SJCRH30 (cell line): ENCODE measurements around the gene DCDC1. TPM values are rescaled to one million over a fixed set of nuclear protein-coding genes. Genes with fewer than 3 reads are reported as not detected.
A peak's percentile ranks its signal among the peaks of the same experiment; 100 is the strongest.
"Not testable (repeated sequence)": the region's sequence is repeated elsewhere in the genome, so short reads cannot be mapped to it uniquely, and the experiment has no call there.

Source experiments
- DNase-seq, 2 experiments: peaks; one replicate each; pipeline ENCODE4 v3.0.0-alpha.2; 2015 to 2020
- H3K27ac ChIP-seq: fragments of 250-450 bp; sonication (Bioruptor Pico); 2 replicates; pipeline ENCODE4 v1.5.1; 2020; ENCODE audit warnings: mild to moderate bottlenecking, moderate library complexity
- H3K27me3 ChIP-seq: fragments of 250-450 bp; sonication (Bioruptor Pico); 2 replicates; pipeline ENCODE4 v1.5.1; 2020; ENCODE audit warnings: mild to moderate bottlenecking, moderate library complexity
- H3K36me3 ChIP-seq: fragments of 250-450 bp; sonication (Bioruptor Pico); 2 replicates; pipeline ENCODE4 v1.5.1; 2020; ENCODE audit warnings: mild to moderate bottlenecking, moderate library complexity
- H3K4me1 ChIP-seq: fragments of 250-450 bp; sonication (Bioruptor Pico); 2 replicates; pipeline ENCODE4 v1.5.1; 2020; ENCODE audit warnings: mild to moderate bottlenecking, moderate library complexity
- H3K4me3 ChIP-seq: fragments of 250-450 bp; sonication (Bioruptor Pico); 2 replicates; pipeline ENCODE4 v1.5.1; 2020; ENCODE audit warnings: mild to moderate bottlenecking, moderate library complexity
- H3K9me3 ChIP-seq: fragments of 250-450 bp; sonication (Bioruptor Pico); replicated peaks from 2 replicates; pipeline ENCODE4 v1.5.1; 2020; ENCODE audit warnings: mild to moderate bottlenecking, moderate library complexity
- total RNA-seq: library from RNA; depleted of rRNA; stranded (reverse); fragments of >200 nt; shearing (Covaris generic); gene quantifications from 2 replicates; pipeline ENCODE4 v1.2.3, GENCODE V29; 2014

DCDC1 gene
- total RNA-seq, 1 experiment from 2014 or later, result 0.12 TPM

DNA sequence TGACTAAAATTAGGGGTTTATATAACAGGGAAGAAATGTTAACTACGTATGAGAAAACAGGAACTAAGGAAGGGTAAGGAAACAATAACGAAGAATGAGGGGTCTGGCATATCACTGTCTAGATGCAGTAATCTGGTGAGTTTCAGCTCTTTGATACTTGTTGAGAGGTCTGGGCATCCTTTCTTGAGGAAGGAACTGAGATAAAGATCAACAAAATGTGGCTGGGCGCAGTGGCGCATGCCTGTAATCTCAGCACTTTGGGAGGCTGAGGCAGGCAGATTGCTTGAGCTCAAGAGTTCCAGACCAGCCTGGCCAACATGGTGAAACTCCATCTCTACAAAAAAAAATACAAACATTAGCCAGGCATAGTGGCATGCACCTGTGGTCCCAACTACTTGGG is 2.7 kb downstream of the DCDC1 start:
- H3K9me3 ChIP-seq, result no peaks in the 10 kb centered on the region
- no peaks in the 10 kb centered on the region for H3K36me3 ChIP-seq
- no peaks in the 10 kb centered on the region for H3K4me1 ChIP-seq
- DNase-seq, result no peak
- no peak overlapping the region for H3K4me3 ChIP-seq
- H3K27ac ChIP-seq, result no peak overlapping the region
- H3K27me3 ChIP-seq, result no peaks in the 10 kb centered on the region

DNA sequence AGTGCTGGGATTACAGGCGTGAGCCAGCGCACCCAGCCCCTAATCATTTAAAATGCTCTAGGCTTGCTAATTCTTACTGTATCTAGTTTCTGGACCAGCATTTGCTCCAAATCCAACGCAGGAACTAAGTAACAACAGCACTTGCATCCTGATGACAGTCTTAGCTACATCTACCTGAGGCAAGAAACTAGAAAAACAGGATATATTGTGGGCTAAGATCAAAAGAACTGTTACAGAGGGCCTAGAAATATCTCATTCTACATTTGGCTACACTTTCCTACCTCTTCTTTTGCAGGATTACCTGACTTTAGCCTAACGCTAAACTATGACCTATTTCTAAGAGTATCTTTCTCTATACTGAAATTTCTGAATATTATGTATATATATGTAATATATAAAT is 7.8 kb downstream of the DCDC1 start:
- Histone ChIP-seq H3K27ac (no peak overlapping the region), H3K4me1 (no peaks in the 10 kb centered on the region), H3K36me3 (no peaks in the 10 kb centered on the region), H3K4me3 (no peak overlapping the region), H3K9me3 (no peaks in the 10 kb centered on the region), H3K27me3 (no peaks in the 10 kb centered on the region)
- DNase-seq, result no peak

DNA sequence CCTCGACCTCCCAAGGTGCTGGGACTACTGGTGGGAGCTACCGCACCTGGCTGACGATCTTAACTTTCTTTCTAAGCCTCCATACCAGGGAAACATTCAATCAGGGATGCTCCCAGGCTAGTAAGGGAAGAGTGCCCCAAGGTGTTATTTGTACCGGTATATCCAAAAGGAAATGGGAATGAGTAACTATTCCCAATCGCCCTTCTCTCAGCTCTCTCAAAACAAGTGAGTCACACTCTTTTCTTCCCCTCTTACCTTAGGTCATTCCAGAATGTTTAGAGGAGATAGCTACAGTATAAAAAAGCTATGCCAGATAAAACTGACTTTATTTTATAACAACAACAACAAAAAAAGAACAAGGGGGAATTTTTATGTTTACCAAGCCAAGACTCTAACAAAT is 13.7 kb downstream of the DCDC1 start:
- no peaks in the 10 kb centered on the region for H3K4me1 ChIP-seq
- H3K4me3 ChIP-seq, result no peak overlapping the region
- no peak overlapping the region for H3K27ac ChIP-seq
- DNase-seq, result no peak
- H3K27me3 ChIP-seq, result no peaks in the 10 kb centered on the region
- H3K9me3 ChIP-seq, result no peaks in the 10 kb centered on the region
- H3K36me3 ChIP-seq, result no peaks in the 10 kb centered on the region

DNA sequence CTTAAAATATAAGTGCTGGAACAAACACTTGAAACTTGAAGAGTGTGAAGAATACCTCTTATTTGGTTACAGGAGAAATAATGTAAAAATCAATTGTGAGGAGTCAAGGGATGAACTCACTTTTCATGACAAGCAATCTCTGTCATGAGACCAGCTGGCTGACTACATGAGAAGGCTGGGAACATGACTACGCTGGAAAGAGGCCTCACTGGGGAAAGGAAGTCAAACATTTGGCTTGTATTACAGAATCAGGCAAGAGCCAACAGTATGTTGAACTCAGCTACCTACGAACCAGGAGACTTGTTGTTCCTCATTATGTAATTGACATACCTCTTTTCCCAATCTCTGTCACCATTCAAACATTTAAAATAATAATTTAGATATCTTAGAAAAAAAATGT is 14.4 kb downstream of the DCDC1 start:
- Histone ChIP-seq H3K4me1 (no peaks in the 10 kb centered on the region), H3K27me3 (no peaks in the 10 kb centered on the region), H3K9me3 (no peaks in the 10 kb centered on the region), H3K36me3 (no peaks in the 10 kb centered on the region), H3K27ac (no peak overlapping the region), H3K4me3 (no peak overlapping the region)
- peak in 1 of 2 experiments; percentile 8 for DNase-seq

DNA sequence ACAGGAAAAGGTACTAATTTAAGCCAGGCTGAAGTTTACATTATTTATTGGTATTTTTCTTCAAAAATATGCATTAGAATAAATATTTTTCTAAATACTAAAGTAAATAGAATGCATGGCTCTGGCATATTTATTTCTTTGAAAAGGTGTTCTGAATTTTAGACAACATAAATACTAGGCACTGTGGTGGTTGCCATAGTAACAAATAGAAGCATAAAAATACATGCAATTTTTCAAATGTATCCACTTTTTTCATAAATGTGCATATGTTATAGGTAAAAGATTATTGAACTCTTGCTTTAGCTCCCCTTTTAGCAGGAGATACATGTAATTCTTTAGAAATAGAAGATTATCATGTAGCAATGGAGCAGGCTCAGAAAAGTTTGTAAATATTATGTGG is 18.4 kb downstream of the DCDC1 start:
- H3K9me3 ChIP-seq, result no peaks in the 10 kb centered on the region
- H3K36me3 ChIP-seq, result no peaks in the 10 kb centered on the region
- H3K27me3 ChIP-seq, result no peaks in the 10 kb centered on the region
- DNase-seq, result no peak
- no peak overlapping the region for H3K4me3 ChIP-seq
- H3K4me1 ChIP-seq, result no peaks in the 10 kb centered on the region
- H3K27ac ChIP-seq, result no peak overlapping the region

DNA sequence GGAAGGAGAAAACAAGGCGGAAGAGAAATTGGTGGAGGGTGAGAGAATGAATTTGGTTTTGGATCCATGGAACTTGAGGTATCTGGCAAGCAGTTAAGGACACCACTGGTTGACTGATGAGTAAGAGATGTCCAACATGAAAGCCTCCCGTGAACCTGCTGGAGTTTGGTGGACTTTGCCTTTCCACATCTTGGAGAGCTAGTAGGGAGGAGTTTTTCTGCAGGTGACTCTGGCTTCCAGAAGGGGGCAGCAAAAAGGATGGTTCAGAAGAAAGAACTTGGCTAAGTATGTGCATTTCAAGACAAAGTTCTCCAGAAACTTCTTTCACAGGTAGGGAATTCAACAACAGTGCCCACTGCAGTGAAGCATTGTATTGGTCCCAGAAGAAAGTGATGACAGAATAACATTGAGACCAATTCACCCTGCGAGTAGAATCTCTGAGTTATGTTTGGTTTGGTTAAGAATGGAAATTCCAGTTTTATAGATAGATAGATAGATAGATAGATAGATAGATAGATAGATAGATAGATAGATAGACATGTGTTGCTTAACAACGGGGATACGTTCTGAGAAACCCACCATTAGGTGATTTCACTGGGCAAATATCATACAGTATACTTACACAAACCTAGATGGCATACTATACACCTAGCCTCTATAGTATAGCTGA is 28.5 kb downstream of the DCDC1 start:
- peak; percentile 16 to 52 for DNase-seq
- H3K36me3 ChIP-seq, result no peaks in the 10 kb centered on the region
- H3K4me1 ChIP-seq, result no peaks in the 10 kb centered on the region
- no peak overlapping the region for H3K4me3 ChIP-seq
- no peak overlapping the region for H3K27ac ChIP-seq
- H3K9me3 ChIP-seq, result no peaks in the 10 kb centered on the region
- no peaks in the 10 kb centered on the region for H3K27me3 ChIP-seq

DNA sequence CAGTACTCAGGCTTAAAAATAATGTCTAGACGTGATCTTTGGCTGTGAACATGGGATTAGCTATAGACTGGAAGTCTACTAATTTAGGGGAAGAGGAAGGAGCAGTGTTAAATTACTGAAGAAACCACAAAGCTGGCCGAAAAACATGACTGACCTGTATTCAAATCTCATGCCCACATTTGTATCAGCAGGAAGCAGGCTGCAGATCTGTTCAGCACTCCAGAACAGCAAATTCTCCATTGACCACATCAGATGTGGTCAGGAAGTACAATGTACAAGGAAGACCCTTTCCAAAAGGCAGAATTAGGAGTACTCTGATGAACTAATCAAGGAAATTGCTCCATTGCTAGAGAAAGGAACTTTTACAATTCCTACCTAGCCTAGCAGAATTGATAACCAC is 31.7 kb downstream of the DCDC1 start:
- no peaks in the 10 kb centered on the region for H3K36me3 ChIP-seq
- no peak overlapping the region for H3K4me3 ChIP-seq
- no peak overlapping the region for H3K27ac ChIP-seq
- no peaks in the 10 kb centered on the region for H3K9me3 ChIP-seq
- no peak for DNase-seq
- no peaks in the 10 kb centered on the region for H3K4me1 ChIP-seq
- H3K27me3 ChIP-seq, result no peaks in the 10 kb centered on the region

DNA sequence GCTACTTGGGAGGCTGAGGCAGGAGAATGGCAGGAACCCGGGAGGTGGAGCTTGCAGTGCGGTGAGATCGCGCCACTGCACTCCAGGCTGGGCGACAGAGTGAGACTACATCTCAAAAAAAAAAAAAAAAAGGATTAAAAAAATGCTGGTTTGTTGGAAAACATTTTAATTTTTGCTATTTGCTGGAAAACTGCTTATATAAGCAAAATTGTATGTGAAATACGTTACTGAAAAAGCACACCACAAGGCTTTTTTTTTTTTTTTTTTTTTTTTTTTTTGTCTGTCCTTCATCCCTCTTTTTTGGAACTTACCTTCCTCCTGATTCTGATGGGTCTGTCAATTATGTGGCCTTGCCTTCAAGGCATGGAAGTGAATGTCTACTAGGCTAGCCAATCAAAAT is 40.8 kb downstream of the DCDC1 start:
- no peak for DNase-seq
- H3K36me3 ChIP-seq, result no peaks in the 10 kb centered on the region
- H3K27ac ChIP-seq, result no peak overlapping the region
- no peak overlapping the region for H3K4me3 ChIP-seq
- no peaks in the 10 kb centered on the region for H3K27me3 ChIP-seq
- no peaks in the 10 kb centered on the region for H3K9me3 ChIP-seq
- H3K4me1 ChIP-seq, result no peaks in the 10 kb centered on the region

DNA sequence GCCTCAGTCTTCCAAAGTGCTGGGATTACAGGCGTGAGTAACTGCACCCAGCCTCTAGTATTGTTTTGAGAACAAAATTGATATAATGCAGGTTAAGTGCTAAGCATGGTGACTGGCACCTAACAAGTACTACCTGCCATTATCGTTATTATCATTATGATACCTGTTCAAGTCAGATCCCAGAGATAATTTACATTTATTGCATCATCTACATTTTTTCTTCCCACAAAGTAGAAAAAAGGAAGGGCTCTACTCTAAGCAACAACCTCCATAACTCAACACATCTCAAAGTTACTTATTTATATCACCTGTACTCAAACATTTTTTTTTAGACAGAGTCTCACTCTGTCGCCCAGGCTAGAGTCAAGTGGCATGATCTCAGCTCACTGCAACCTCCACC is 42.1 kb downstream of the DCDC1 start:
- Histone ChIP-seq H3K27ac (no peak overlapping the region), H3K36me3 (no peaks in the 10 kb centered on the region), H3K9me3 (no peaks in the 10 kb centered on the region), H3K27me3 (no peaks in the 10 kb centered on the region), H3K4me1 (no peaks in the 10 kb centered on the region), H3K4me3 (no peak overlapping the region)
- DNase-seq, result no peak

DNA sequence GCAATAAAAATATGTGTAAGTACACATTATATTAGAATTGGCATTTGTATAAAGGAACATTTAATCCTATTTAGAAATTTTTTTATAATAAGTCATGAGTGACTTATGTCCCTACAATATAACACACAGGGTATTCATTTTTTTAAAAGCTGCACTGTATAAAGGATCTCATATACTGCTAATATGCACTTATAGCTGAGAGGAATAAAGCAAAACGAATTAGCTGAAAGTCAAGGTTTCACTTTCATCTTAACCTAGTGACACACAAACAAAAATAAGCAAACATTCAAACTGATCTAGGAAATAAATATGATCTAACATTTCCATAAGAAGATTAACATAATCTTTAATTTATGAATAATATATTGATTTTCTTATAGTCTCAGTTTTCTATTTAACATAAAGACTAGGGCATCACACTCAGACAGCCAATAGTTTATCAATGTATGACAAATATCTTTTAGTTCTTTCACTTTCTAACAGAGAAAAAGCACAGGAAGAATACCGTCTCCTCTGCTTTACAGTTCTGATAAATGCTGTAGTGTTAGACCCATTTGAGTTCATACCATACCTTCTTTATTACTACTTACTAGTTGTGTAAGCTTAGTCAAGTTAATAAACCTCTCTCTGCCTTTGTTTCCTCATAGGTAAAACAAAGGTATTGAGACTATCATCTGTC is 42.9 kb downstream of the DCDC1 start:
- H3K4me1 ChIP-seq, result no peaks in the 10 kb centered on the region
- H3K27ac ChIP-seq, result no peak overlapping the region
- no peaks in the 10 kb centered on the region for H3K27me3 ChIP-seq
- H3K4me3 ChIP-seq, result no peak overlapping the region
- H3K36me3 ChIP-seq, result no peaks in the 10 kb centered on the region
- H3K9me3 ChIP-seq, result no peaks in the 10 kb centered on the region
- DNase-seq, result no peak

DNA sequence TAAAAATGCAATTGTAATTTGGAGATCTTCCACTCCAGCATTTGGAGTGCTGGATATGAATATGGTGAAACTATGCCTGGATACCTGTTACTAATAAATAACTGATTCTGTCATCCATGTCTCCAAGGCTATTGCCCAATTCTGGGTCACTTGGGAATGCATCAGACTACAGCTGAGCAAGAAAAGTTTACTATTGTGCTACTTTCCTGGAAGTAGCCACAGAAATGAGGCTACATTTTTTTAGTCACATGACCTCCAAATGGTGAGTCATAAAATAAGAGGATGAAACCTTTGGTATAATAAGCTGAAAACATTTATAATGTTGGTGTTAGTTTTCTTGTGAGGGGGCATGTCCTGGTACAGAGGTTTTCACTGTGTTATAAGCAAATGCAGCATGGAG is 44.4 kb downstream of the DCDC1 start:
- DNase-seq, result no peak
- Histone ChIP-seq H3K4me3 (no peak overlapping the region), H3K27ac (no peak overlapping the region), H3K4me1 (no peaks in the 10 kb centered on the region), H3K36me3 (no peaks in the 10 kb centered on the region), H3K27me3 (no peaks in the 10 kb centered on the region), H3K9me3 (no peaks in the 10 kb centered on the region)

DNA sequence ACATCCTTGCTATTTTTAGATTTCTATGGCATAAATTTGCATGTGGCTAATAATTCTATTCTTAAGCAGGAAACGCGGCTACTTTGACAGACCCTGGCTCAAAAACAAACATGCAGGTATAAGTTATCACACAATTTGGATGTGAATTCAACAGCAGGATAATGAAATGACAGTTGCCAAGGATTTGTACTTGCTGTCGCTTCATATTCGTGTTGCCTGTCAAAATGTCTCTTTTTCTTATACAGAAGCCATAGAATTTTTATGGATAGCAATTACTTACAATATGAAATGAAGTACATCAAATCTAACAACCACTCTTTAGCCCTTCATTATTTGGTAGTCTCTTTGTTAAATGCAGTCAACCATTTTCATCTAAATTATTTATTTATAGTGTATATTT is 46.4 kb downstream of the DCDC1 start:
- Histone ChIP-seq H3K4me3 (no peak overlapping the region), H3K27me3 (no peaks in the 10 kb centered on the region), H3K27ac (no peak overlapping the region), H3K4me1 (no peaks in the 10 kb centered on the region), H3K9me3 (no peaks in the 10 kb centered on the region), H3K36me3 (no peaks in the 10 kb centered on the region)
- no peak for DNase-seq

DNA sequence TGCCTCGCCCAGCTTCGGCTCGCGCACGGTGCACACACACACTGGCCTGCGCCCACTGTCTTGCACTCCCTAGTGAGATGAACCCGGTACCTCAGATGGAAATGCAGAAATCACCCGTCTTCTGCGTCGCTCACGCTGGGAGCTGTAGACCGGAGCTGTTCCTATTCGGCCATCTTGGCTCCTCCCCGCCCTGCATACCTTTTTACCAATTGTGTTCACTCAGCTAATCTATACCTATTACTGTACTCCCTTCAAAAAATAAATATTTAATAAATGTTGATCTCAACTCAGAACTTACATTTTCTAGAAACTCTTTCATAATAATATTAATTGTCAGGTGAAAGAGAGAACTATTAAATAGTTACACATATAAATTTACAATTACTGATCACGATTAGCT is 48.0 kb downstream of the DCDC1 start:
- not testable (repeated sequence) for H3K9me3 ChIP-seq, DNase-seq, H3K36me3 ChIP-seq, H3K27me3 ChIP-seq, H3K4me3 ChIP-seq, H3K4me1 ChIP-seq, H3K27ac ChIP-seq

DNA sequence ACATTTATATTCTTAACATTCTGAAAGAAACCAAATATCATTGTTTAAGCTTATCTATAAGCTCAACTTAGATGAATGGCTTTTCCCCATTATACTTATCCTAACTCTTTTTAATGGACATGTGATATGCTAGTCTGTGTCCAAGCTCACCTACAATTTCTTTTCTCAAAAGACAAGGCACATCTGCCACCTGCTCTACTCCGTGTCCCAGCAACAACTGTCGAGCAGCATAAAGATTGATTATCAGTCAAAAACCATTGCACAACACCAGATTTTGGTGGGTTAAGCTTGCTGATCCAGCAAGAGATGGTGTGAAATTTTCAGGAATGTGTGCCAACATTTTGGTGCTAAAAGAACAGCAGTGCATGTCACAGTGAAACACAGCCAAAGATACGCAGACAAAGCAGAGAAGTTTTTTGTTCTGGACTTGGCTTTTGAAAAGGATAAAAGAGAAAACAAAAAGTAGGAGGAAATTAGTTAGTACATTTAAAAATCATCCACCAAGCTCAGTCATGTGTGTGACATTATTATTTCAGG is 65.8 kb downstream of the DCDC1 start:
- H3K9me3 ChIP-seq, result no peaks in the 10 kb centered on the region
- no peaks in the 10 kb centered on the region for H3K27me3 ChIP-seq
- no peak overlapping the region for H3K4me3 ChIP-seq
- no peaks in the 10 kb centered on the region for H3K4me1 ChIP-seq
- H3K36me3 ChIP-seq, result no peaks in the 10 kb centered on the region
- no peak overlapping the region for H3K27ac ChIP-seq
- no peak for DNase-seq

DNA sequence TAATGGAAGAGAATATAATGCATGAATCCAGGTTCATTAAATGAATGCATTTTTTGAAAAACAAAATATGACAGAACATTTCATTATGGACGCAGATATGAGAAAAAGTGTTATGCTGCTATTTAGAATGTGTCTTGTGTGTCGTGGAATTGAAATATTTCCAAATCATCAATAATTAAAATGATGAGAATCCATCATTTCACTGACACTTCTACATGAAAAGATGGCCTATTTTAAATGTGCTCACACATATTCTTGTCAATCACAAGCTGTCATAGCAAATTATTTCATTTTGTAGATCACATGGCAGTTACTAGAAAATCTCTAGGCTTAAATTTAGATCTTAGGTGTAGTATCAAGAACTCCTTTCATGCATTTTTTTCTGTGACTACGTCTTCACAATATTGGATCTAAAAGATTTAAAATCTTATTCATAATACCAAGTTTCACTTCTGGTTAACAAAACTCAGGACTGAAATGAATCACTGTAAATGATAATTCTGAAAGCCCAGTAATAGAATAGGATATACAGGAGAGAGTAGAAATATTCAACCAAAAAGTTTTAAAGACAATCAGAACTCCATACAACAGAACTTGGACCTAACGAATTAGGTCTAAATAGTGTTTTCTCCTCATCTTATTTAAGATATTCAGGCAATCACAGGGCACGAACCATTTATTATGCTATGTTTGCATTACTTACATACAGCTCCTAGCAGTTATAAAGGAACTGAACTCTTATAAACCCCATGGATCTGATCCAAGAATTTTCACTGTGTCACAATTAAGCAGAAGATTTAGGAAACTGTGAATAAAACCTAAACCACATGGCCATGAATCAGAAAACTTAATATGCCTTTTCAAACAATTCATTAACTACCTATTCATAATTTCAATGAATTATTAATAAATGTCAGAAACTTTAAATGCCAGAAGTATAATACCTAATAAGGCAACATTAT is 67.7 kb downstream of the DCDC1 start:
- Histone ChIP-seq H3K36me3 (no peaks in the 10 kb centered on the region), H3K4me3 (no peak overlapping the region), H3K27ac (no peak overlapping the region), H3K27me3 (no peaks in the 10 kb centered on the region), H3K4me1 (no peaks in the 10 kb centered on the region), H3K9me3 (no peaks in the 10 kb centered on the region)
- no peak for DNase-seq
